Calu3 (cell line): ENCODE results near the gene NT5C1A. TPM values are rescaled to one million over a fixed set of nuclear protein-coding genes. Genes with fewer than 3 reads are reported as not detected.

Source experiments
- BruUV-seq: library from RNA; stranded (reverse); fragments of 400-500 nt; replicated peaks from 2 replicates; lab custom pipeline; 2021; lab: Mats Ljungman, UMichigan
- CTCF ChIA-PET: fragments of 300-600 bp; sonication (Branson Sonifier 250); formaldehyde crosslinking; loops from one replicate; lab custom pipeline; 2022; ENCODE audit warnings: antibody characterized with exemption; lab: Charles Lee
- DNase-seq: peaks from one replicate; pipeline ENCODE4 v3.0.0; 2022
- H3K27ac Mint-ChIP-seq: one replicate; pipeline ENCODE4 v1.8.0; 2022; ENCODE audit warnings: mixed read lengths; ENCODE audit not compliant: unreplicated experiment
- H3K27me3 Mint-ChIP-seq: one replicate; pipeline ENCODE4 v1.8.0; 2022; ENCODE audit warnings: mixed read lengths; ENCODE audit not compliant: unreplicated experiment
- H3K36me3 Mint-ChIP-seq: one replicate; pipeline ENCODE4 v1.8.0; 2022; ENCODE audit warnings: mild to moderate bottlenecking, moderate library complexity, mixed read lengths; ENCODE audit not compliant: insufficient read depth, unreplicated experiment
- H3K4me1 Mint-ChIP-seq: one replicate; pipeline ENCODE4 v1.8.0; 2022; ENCODE audit warnings: mild to moderate bottlenecking, low read depth, mixed read lengths; ENCODE audit not compliant: unreplicated experiment
- H3K4me3 Mint-ChIP-seq: one replicate; pipeline ENCODE4 v1.8.0; 2022; ENCODE audit warnings: mild to moderate bottlenecking, low read depth, moderate library complexity, mixed read lengths; ENCODE audit not compliant: unreplicated experiment
- H3K9me3 Mint-ChIP-seq: one replicate; pipeline ENCODE4 v1.8.0; 2022; ENCODE audit warnings: low read depth, mixed read lengths; ENCODE audit not compliant: unreplicated experiment
- CTCF ChIP-seq: fragments of 200-600 bp; IDR thresholded peaks from one replicate; pipeline ENCODE4 v1.8.0; 2022; ENCODE audit warnings: antibody characterized with exemption; ENCODE audit not compliant: unreplicated experiment
- intact Hi-C: fragments of 100-400 bp; cut with micrococcal nuclease; formaldehyde crosslinking; loops from one replicate; pipeline ENCODE4 v1.10.0; 2022; ENCODE audit not compliant: unreplicated experiment
- total RNA-seq: library from RNA; stranded (reverse); gene quantifications from 2 replicates; pipeline ENCODE4 v1.2.3, GENCODE V29; 2022

Gene NT5C1A
- total RNA-seq, 1 experiment from 2014 or later = not detected

- Mint-ChIP-seq H3K27ac (no peak overlapping the region), H3K36me3 (no peaks in the 10 kb centered on the region), H3K27me3 (peaks cover 100% of the 10 kb centered on the region), H3K4me1 (no peaks in the 10 kb centered on the region), H3K4me3 (peak overlapping the region; percentile 5), H3K9me3 (no peaks in the 10 kb centered on the region)
- no TSS peak for BruUV-seq
- TF ChIP-seq CTCF = no peak
- CTCF ChIA-PET = no interaction called here
- intact Hi-C loops = no loop called here
- no peak for DNase-seq
Observed at GRCh38 chr1:39685071-39685470, 13.2 kb upstream of the NT5C1A start.

- CTCF ChIA-PET = no interaction called here
- Mint-ChIP-seq H3K4me1 (no peaks in the 10 kb centered on the region), H3K4me3 (peak overlapping the region; percentile 5), H3K9me3 (no peaks in the 10 kb centered on the region), H3K27ac (no peak overlapping the region), H3K27me3 (peaks cover 100% of the 10 kb centered on the region), H3K36me3 (no peaks in the 10 kb centered on the region)
- no peak for TF ChIP-seq CTCF
- no peak for DNase-seq
- no TSS peak for BruUV-seq
- intact Hi-C loops = no loop called here
Observed at GRCh38 chr1:39684313-39684664, 12.4 kb upstream of the NT5C1A start.

GRCh38 chr1:39683591-39684312, 11.8 kb upstream of the NT5C1A start:
- Mint-ChIP-seq H3K27me3 (peaks cover 99% of the 10 kb centered on the region), H3K4me3 (no peak overlapping the region), H3K27ac (no peak overlapping the region), H3K36me3 (no peaks in the 10 kb centered on the region), H3K9me3 (no peaks in the 10 kb centered on the region), H3K4me1 (no peaks in the 10 kb centered on the region)
- BruUV-seq = no TSS peak
- intact Hi-C loops = no loop called here
- CTCF ChIA-PET = no interaction called here
- DNase-seq = no peak
- no peak for TF ChIP-seq CTCF

- TF ChIP-seq CTCF = no peak
- DNase-seq = no peak
- Mint-ChIP-seq H3K4me3 (no peak overlapping the region), H3K27ac (no peak overlapping the region), H3K36me3 (no peaks in the 10 kb centered on the region), H3K27me3 (peaks cover 88% of the 10 kb centered on the region), H3K4me1 (peaks cover under 1% of the 10 kb centered on the region), H3K9me3 (no peaks in the 10 kb centered on the region)
- BruUV-seq = no TSS peak
- intact Hi-C loops = no loop called here
- CTCF ChIA-PET = interaction anchor here (0.7 to 1.7 kb wide), 2 partner anchors 13 to 76 kb away, joined by 3 to 4 read pairs; no protein-coding TSS in a partner anchor
Observed at GRCh38 chr1:39681999-39682398, 10.1 kb upstream of the NT5C1A start.
